Gastroesophageal sphincter (tissue), 3 donors: Measurements from ENCODE around the gene WDR6.

Experiments
- POLR2A ChIP-seq, 2 donors: fragments of 450-650 bp; IDR thresholded peaks; one replicate each; pipeline ENCODE4 v1.6.1; 2017; ENCODE audit warnings: antibody characterized with exemption in 2 of 2, mild to moderate bottlenecking in 2 of 2, moderate library complexity in 1 of 2
- POLR2AphosphoS5 ChIP-seq: sonication (generic); formaldehyde crosslinking; IDR thresholded peaks from one replicate; pipeline ENCODE4 v1.6.1; 2017; ENCODE audit warnings: antibody characterized with exemption
- TF ChIP-seq, protein P1 (sequence below), 4 experiments: fragments of 200-600 bp in 2 of 4; fragments of 450-650 bp in 2 of 4; sonication (generic) in 1 of 4; IDR thresholded peaks; one replicate each; pipeline ENCODE4 v1.5.1; 2017 to 2019; ENCODE audit warnings: antibody characterized with exemption in 4 of 4, mild to moderate bottlenecking in 2 of 4, moderate library complexity in 2 of 4

GRCh38 chr3:49016414-49017228, 9.4 kb downstream of the WDR6 start:
- no peak for TF ChIP-seq POLR2A (IDR thresholded peaks at IDR 0.05)
- TF ChIP-seq, protein P1, sequence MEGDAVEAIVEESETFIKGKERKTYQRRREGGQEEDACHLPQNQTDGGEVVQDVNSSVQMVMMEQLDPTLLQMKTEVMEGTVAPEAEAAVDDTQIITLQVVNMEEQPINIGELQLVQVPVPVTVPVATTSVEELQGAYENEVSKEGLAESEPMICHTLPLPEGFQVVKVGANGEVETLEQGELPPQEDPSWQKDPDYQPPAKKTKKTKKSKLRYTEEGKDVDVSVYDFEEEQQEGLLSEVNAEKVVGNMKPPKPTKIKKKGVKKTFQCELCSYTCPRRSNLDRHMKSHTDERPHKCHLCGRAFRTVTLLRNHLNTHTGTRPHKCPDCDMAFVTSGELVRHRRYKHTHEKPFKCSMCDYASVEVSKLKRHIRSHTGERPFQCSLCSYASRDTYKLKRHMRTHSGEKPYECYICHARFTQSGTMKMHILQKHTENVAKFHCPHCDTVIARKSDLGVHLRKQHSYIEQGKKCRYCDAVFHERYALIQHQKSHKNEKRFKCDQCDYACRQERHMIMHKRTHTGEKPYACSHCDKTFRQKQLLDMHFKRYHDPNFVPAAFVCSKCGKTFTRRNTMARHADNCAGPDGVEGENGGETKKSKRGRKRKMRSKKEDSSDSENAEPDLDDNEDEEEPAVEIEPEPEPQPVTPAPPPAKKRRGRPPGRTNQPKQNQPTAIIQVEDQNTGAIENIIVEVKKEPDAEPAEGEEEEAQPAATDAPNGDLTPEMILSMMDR (IDR thresholded peaks at IDR 0.05) = no peak
- no peak for TF ChIP-seq POLR2AphosphoS5
